Bronchial smooth muscle cell (primary cell): ENCODE measurements around the gene PSG6. TPM values are rescaled to one million over a fixed set of nuclear protein-coding genes. Genes with fewer than 3 reads are reported as not detected.

ENCODE experiments used
- total RNA-seq: library from RNA; depleted of rRNA; stranded (reverse); fragments of >200 nt; gene quantifications from 2 replicates; pipeline ENCODE4 v1.2.1, GENCODE V29; 2014

PSG6 gene
- not detected in 2 replicates for total RNA-seq

DNA sequence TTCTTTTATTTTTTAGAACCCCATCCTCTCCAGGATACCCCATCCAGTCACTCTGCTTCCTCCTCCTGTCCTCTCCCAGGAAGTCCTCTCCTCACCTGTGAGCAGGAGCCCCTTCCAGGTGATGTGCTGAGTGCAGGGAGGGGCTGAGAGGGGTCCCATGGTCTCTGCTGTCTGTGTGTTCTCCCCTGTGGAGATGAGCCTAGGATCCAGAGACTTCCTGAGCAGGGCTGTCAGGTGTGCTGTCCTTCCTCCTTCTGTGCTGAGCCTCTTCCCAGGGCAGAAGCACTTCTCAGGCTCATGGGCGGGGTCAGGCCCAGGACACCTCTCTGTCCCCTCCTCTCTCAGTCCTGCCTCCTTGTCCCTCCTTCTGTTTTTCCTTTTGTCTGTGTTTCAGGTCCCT, at the start of gene PSG6:
Gene PSG6, minus strand, starts transcription at position 261 of the 400 bp plus-strand sequence. Its CDS starts 102 bp downstream, at position 159.

DNA sequence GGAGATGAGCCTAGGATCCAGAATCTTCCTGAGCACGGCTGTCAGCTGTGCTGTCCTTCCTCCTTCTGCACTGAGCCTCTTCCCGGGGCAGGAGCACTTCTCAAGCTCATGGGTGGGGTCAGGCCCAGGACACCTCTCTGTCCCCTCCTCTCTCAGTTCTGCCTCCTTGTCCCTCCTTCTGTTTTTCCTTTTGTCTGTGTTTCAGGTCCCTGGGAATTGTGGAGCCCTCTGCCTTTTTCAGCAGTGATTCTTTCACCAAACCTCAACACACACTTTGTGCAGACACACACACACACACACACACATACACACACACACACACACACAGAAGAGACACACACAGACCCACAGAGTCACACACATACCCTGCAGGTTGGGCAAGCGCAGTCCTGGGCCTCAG, 19.4 kb upstream of the PSG6 start, which contains the start of gene PSG7:
Gene PSG7, minus strand, starts transcription at position 101 of the 400 bp plus-strand sequence. CDS start 131 bp downstream, outside the sequence.

DNA sequence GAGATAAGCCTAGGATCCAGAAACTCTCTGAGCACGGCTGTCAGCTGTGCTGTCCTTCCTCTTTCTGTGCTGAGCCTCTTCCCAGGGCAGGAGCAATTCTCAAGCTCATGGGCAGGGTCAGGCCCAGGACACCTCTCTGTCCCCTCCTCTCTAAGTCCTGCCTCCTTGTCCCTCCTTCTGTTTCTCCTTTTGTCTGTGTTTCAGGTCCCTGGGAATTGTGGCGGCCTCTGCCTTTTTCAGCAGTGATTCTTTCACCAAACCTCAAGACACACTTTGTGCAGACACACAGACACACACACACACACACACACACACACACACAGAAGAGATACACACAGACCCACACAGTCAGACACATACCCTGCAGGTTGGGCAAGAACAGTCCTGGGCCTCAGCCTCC, 38.1 kb downstream of the PSG6 start, which contains the start of gene PSG1:
Gene PSG1, minus strand, starts transcription at position 101 of the 400 bp plus-strand sequence. CDS start 132 bp downstream, outside the sequence.

Other genes with a start within 250 kb of the PSG6 start
- gene PSG3, start 177.4 kb downstream of the PSG6 start, total RNA-seq, result not detected in 2 replicates
- not detected in 2 replicates for gene PSG8, start 152.2 kb downstream of the PSG6 start, total RNA-seq
- gene PSG1, start 38.2 kb downstream of the PSG6 start, total RNA-seq, result under 0.01 and 0.17 TPM in 2 replicates
- gene PSG7, start 19.3 kb upstream of the PSG6 start, total RNA-seq, result not detected in 2 replicates
- not detected in 2 replicates for gene PSG11, start 108.6 kb upstream of the PSG6 start, total RNA-seq
- not detected in 2 replicates for gene PSG2, start 164.8 kb upstream of the PSG6 start, total RNA-seq